H1 (cell line): ENCODE results near the gene PARP4. TPM values are rescaled to one million over a fixed set of nuclear protein-coding genes. Genes with fewer than 3 reads are reported as not detected.

ENCODE experiments used
- CTCF ChIA-PET: fragments of 300-600 bp; sonication (Branson Sonifier 250); formaldehyde crosslinking; loops from one replicate; lab custom pipeline; 2021; ENCODE audit not compliant: partially characterized antibody; lab: Charles Lee
- POLR2A ChIA-PET: fragments of 300-600 bp; sonication (Branson Sonifier 250); formaldehyde crosslinking; loops from one replicate; lab custom pipeline; 2021; ENCODE audit warnings: inconsistent platforms; ENCODE audit not compliant: partially characterized antibody; lab: Charles Lee
- DNase-seq, 2 experiments: peaks; one replicate each; pipeline versions ENCODE4 v3.0.0 to v3.0.0-alpha.2; 2010 to 2022; ENCODE audit warnings: low spot score in 2 of 2, low read depth in 1 of 2, mixed read lengths in 1 of 2
- FAIRE-seq: peaks from 2 replicates; lab custom pipeline; 2011; peaks lifted over from hg19 to GRCh38; lab: Jason Lieb, UNC
- H2AFZ ChIP-seq: 2 replicates; pipeline ENCODE4 v1.8.1; 2012; ENCODE audit warnings: low read length, inconsistent platforms
- H2AK5ac ChIP-seq: 2 replicates; pipeline ENCODE4 v1.6.1; 2013; ENCODE audit warnings: low read depth, low read length
- H2BK120ac ChIP-seq: replicated peaks from 2 replicates; pipeline ENCODE3; 2013; ENCODE audit warnings: low read depth, low read length, inconsistent platforms
- H2BK12ac ChIP-seq: 2 replicates; pipeline ENCODE4 v1.6.1; 2013; ENCODE audit warnings: low read depth, low read length
- H2BK15ac ChIP-seq: 2 replicates; pipeline ENCODE4 v1.6.1; 2013; ENCODE audit warnings: low read length
- H2BK20ac ChIP-seq: 2 replicates; pipeline ENCODE4 v1.6.1; 2013; ENCODE audit warnings: low read length
- H2BK5ac ChIP-seq: 2 replicates; pipeline ENCODE4 v1.6.1; 2013; ENCODE audit warnings: low read depth, low read length
- H3K14ac ChIP-seq: 2 replicates; pipeline ENCODE4 v1.6.1; 2013; ENCODE audit warnings: inconsistent platforms; ENCODE audit not compliant: insufficient read length
- H3K18ac ChIP-seq: 2 replicates; pipeline ENCODE4 v1.6.1; 2013; ENCODE audit warnings: low read length; ENCODE audit errors: extremely low read depth
- H3K23ac ChIP-seq: 2 replicates; pipeline ENCODE4 v1.6.1; 2013; ENCODE audit warnings: inconsistent platforms; ENCODE audit not compliant: insufficient read length
- H3K23me2 ChIP-seq: 2 replicates; pipeline ENCODE4 v1.6.1; 2013; ENCODE audit warnings: low read depth, low read length
- H3K27ac ChIP-seq: 2 replicates; pipeline ENCODE4 v1.6.1; 2011; ENCODE audit warnings: low read depth, low read length, inconsistent platforms
- H3K27me3 ChIP-seq, 4 experiments: replicated peaks in 1 of 4; 1 replicate in 1 of 4; 2 replicates in 3 of 4; pipeline versions ENCODE4 v1.6.1 to v1.8.1; 2011 to 2013; ENCODE audit warnings: low read length in 3 of 4, mild to moderate bottlenecking in 3 of 4, inconsistent platforms in 2 of 4, mixed read lengths in 2 of 4, moderate library complexity in 1 of 4; ENCODE audit not compliant: control insufficient read depth in 3 of 4, insufficient read depth in 3 of 4; ENCODE audit errors: extremely low read depth in 1 of 4
- H3K36me3 ChIP-seq, 4 experiments: 2 replicates each; pipeline versions ENCODE4 v1.6.1 to v1.8.1; 2011 to 2013; ENCODE audit warnings: mild to moderate bottlenecking in 4 of 4, low read length in 3 of 4, moderate library complexity in 2 of 4, control low read depth in 1 of 4, inconsistent platforms in 1 of 4; ENCODE audit not compliant: insufficient read depth in 4 of 4, control insufficient read depth in 2 of 4
- H3K4ac ChIP-seq: replicated peaks from 2 replicates; pipeline ENCODE3; 2013; ENCODE audit warnings: low read length, low read depth, mixed read lengths, inconsistent platforms; ENCODE audit not compliant: insufficient read length
- H3K4me1 ChIP-seq, 4 experiments: replicated peaks in 1 of 4; 1 replicate in 1 of 4; 2 replicates in 3 of 4; pipeline versions ENCODE4 v1.6.1 to v1.8.1; 2011 to 2013; ENCODE audit warnings: low read length in 3 of 4, inconsistent platforms in 2 of 4, mixed read lengths in 1 of 4; ENCODE audit not compliant: insufficient read depth in 4 of 4, control insufficient read depth in 3 of 4
- H3K4me2 ChIP-seq, 2 experiments: 2 replicates each; pipeline versions ENCODE4 v1.6.1 to v1.8.1; 2011 to 2013; ENCODE audit warnings: low read depth in 2 of 2, low read length in 2 of 2, control low read depth in 1 of 2, inconsistent platforms in 1 of 2, mild to moderate bottlenecking in 1 of 2; ENCODE audit not compliant: insufficient read depth in 1 of 2
- H3K4me3 ChIP-seq, 4 experiments: fragments of 200-600, 300-600 bp in 1 of 4; sonication (generic), shearing (Covaris generic), sonication (Bioruptor Twin) in 1 of 4; 2 replicates each; pipeline versions ENCODE4 v1.5.1 to v1.8.1; 2011 to 2016; ENCODE audit warnings: low read length in 4 of 4, low read depth in 3 of 4, control low read depth in 2 of 4, inconsistent platforms in 2 of 4, mild to moderate bottlenecking in 2 of 4, mixed read lengths in 1 of 4, moderate library complexity in 1 of 4; ENCODE audit not compliant: insufficient read depth in 2 of 4; ENCODE audit errors: extremely low read depth in 1 of 4
- H3K56ac ChIP-seq: replicated peaks from 2 replicates; pipeline ENCODE3; 2013; ENCODE audit warnings: low read depth, mild to moderate bottlenecking, mixed read lengths, low read length, inconsistent platforms; ENCODE audit not compliant: insufficient read length
- H3K79me1 ChIP-seq: 2 replicates; pipeline ENCODE4 v1.6.1; 2013; ENCODE audit warnings: low read depth, low read length, control low read depth
- H3K79me2 ChIP-seq, 2 experiments: 2 replicates each; pipeline versions ENCODE4 v1.6.1 to v1.8.1; 2012 to 2013; ENCODE audit warnings: low read length in 2 of 2, mild to moderate bottlenecking in 2 of 2, inconsistent platforms in 1 of 2; ENCODE audit not compliant: insufficient read depth in 2 of 2, control insufficient read depth in 1 of 2
- H3K9ac ChIP-seq, 4 experiments: replicated peaks in 1 of 4; 1 replicate in 1 of 4; 2 replicates in 3 of 4; pipeline versions ENCODE4 v1.6.1 to v1.8.1; 2011 to 2013; ENCODE audit warnings: low read depth in 3 of 4, low read length in 3 of 4, control low read depth in 2 of 4, mild to moderate bottlenecking in 2 of 4, moderate library complexity in 2 of 4, inconsistent platforms in 1 of 4; ENCODE audit errors: extremely low read depth in 1 of 4
- H3K9me3 ChIP-seq, 2 experiments: 2 replicates each; pipeline versions ENCODE4 v1.6.1 to v1.8.1; 2012 to 2013; ENCODE audit warnings: mild to moderate bottlenecking in 2 of 2, moderate library complexity in 2 of 2, control low read depth in 1 of 2, inconsistent platforms in 1 of 2, low read depth in 1 of 2, low read length in 1 of 2, mixed read lengths in 1 of 2; ENCODE audit not compliant: insufficient read depth in 2 of 2
- H4K20me1 ChIP-seq, 2 experiments: replicated peaks in 1 of 2; 2 replicates each; pipeline versions ENCODE3 to v1.8.1; 2011 to 2013; ENCODE audit warnings: inconsistent platforms in 2 of 2, low read length in 2 of 2, mild to moderate bottlenecking in 1 of 2; ENCODE audit not compliant: insufficient read depth in 2 of 2, control insufficient read depth in 1 of 2
- H4K5ac ChIP-seq: 2 replicates; pipeline ENCODE4 v1.6.1; 2013; ENCODE audit warnings: low read length, low read depth, mixed read lengths, inconsistent platforms; ENCODE audit not compliant: insufficient read length
- H4K8ac ChIP-seq: 2 replicates; pipeline ENCODE4 v1.8.0; 2013; ENCODE audit warnings: mild to moderate bottlenecking, moderate library complexity, low read length, inconsistent platforms; ENCODE audit not compliant: insufficient read depth; ENCODE audit errors: extremely low read depth
- H4K91ac ChIP-seq: replicated peaks from 2 replicates; pipeline ENCODE3; 2013; ENCODE audit warnings: low read length, mixed read lengths, inconsistent platforms; ENCODE audit not compliant: insufficient read length
- BCL11A ChIP-seq, 2 experiments: IDR thresholded peaks; one replicate each; pipeline ENCODE4 v1.6.1; 2011; ENCODE audit warnings: low read depth in 2 of 2, low read length in 2 of 2, mild to moderate bottlenecking in 2 of 2
- EZH2 ChIP-seq: fragments of 200-600 bp; sonication (generic); IDR thresholded peaks from 2 replicates; pipeline ENCODE4 v1.7.1; 2012; ENCODE audit warnings: low read depth, mild to moderate bottlenecking, moderate library complexity, low read length, inconsistent platforms; ENCODE audit not compliant: severe bottlenecking
- WGBS, 2 experiments: shearing (Covaris generic) in 1 of 2; methylation state at CpG; one replicate each; pipeline versions ENCODE4 v1.1.6 to v1.1.7; 2013 to 2015; ENCODE audit warnings: low lambda C conversion rate in 2 of 2, mixed read lengths in 2 of 2, inconsistent platforms in 1 of 2, low coverage in 1 of 2, missing lambda C conversion rate in 1 of 2; ENCODE audit not compliant: insufficient replicate concordance in 2 of 2, insufficient coverage in 1 of 2, insufficient read length in 1 of 2; ENCODE audit errors: extremely low coverage in 1 of 2, missing lambda C conversion rate in 1 of 2; 5-methylcytosine and 5-hydroxymethylcytosine counted together
- polyA plus RNA-seq, 7 experiments: library from polyadenylated mRNA; depleted of rRNA in 3 of 7; stranded (reverse) in 5 of 7; unstranded in 2 of 7; fragments of >200 nt in 5 of 7; fragments of 200-250 nt in 2 of 7; gene quantifications; 1 replicate in 5 of 7; 2 replicates in 1 of 7; 4 replicates in 1 of 7; pipeline versions ENCODE4 v1.2.1 to v1.2.3, GENCODE V29; 2011 to 2013; ENCODE audit warnings: missing spikeins in 2 of 7, mixed read lengths in 2 of 7
- total RNA-seq: library from RNA; stranded (reverse); fragmentation: NEBNext Ultra II Directional; extraction: Animal tissue kit (Norgen Biotek cat#: 25700); gene quantifications from 2 replicates; pipeline ENCODE4 v1.2.1, GENCODE V29; 2021
- TF ChIP-seq, protein P1 (sequence below): IDR thresholded peaks from 2 replicates; pipeline ENCODE4 v1.6.1; 2012; ENCODE audit warnings: inconsistent platforms

Gene PARP4
- total and polyA plus RNA-seq, 2 of the 8 experiments (the other 6 are each of a cell fraction or from before 2014, with no cell fraction given) = 22.2 to 40.3 TPM

DNA sequence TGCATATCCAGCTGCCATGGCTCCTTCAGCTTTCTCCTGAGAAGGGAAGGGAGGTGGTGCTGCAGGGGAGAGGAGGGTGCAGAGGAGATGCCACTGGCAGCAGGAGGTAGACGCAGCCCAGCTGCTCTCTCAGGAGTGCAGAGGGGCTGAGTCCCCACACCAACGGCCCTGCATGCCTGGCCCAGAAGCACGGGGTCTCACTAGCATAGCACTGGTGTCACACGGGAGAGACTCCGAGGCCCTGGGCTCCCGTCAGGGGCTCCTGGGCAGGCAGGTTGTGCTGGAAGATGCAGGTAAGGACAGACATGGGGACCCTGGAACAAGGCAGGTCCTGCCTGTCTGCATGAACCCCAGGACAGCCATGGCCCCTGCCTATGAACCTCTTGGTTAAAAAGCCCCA lies 123.1 kb downstream of the PARP4 start:
- Histone ChIP-seq H3K27me3 (no peaks in the 10 kb centered on the region), H2BK12ac (no peak overlapping the region), H3K4me1 (peaks cover 0 to 3% (median 0%) of the 10 kb centered on the region in 4 experiments; a peak in 1 of 7 replicates), H3K9me3 (no peaks in the 10 kb centered on the region), H2BK5ac (no peak overlapping the region), H3K36me3 (no peaks in the 10 kb centered on the region), H4K5ac (no peak overlapping the region), H4K8ac (no peak overlapping the region), H3K79me1 (no peaks in the 10 kb centered on the region), H4K20me1 (no peaks in the 10 kb centered on the region), H4K91ac (no peak overlapping the region), H3K23me2 (no peaks in the 10 kb centered on the region), H3K23ac (no peak overlapping the region), H2BK120ac (no peak overlapping the region), H3K27ac (no peak overlapping the region), H3K4ac (no peak overlapping the region), H3K79me2 (no peaks in the 10 kb centered on the region), H3K56ac (no peak overlapping the region), H2AFZ (no peak overlapping the region), H3K14ac (no peak overlapping the region), H3K9ac (no peak overlapping the region), H2BK15ac (no peak overlapping the region), H2BK20ac (no peak overlapping the region), H3K18ac (no peak overlapping the region), H3K4me2 (no peak overlapping the region), H3K4me3 (no peak overlapping the region), H2AK5ac (no peak overlapping the region)
- WGBS, 2 experiments = 88% methylated on average over 6 of the region's 6 CpGs; no CpG with 5 or more reads in 1 of the 2 experiments
- DNase-seq (no peak), FAIRE-seq (no peak)
- ChIA-PET CTCF (no interaction called here), POLR2A (no interaction called here)
- TF ChIP-seq, protein P1, sequence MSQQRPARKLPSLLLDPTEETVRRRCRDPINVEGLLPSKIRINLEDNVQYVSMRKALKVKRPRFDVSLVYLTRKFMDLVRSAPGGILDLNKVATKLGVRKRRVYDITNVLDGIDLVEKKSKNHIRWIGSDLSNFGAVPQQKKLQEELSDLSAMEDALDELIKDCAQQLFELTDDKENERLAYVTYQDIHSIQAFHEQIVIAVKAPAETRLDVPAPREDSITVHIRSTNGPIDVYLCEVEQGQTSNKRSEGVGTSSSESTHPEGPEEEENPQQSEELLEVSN = no peak
- TF ChIP-seq EZH2 (no peak), BCL11A (IDR thresholded peaks at IDR 0.05; ENCODE audit: low read depth in 2 of 2, low read length in 2 of 2) (no peak)
